Activated effector memory CD4-positive, alpha-beta T cell treated with anti-CD3 and anti-CD28 coated beads, Interleukin-2, amount 50 U/mL, for 16 hours (primary cell): ENCODE measurements around the gene RER1.

ENCODE experiments used
- DNase-seq: peaks from one replicate; pipeline ENCODE4 v3.0.0-alpha.2; 2020

The RER1 gene

GRCh38 chr1:2392686-2393085 lies 1.0 kb downstream of the RER1 start:
- DNase-seq = no peak

GRCh38 chr1:2393471-2393877 lies 1.8 kb downstream of the RER1 start:
- DNase-seq = no peak

DNA sequence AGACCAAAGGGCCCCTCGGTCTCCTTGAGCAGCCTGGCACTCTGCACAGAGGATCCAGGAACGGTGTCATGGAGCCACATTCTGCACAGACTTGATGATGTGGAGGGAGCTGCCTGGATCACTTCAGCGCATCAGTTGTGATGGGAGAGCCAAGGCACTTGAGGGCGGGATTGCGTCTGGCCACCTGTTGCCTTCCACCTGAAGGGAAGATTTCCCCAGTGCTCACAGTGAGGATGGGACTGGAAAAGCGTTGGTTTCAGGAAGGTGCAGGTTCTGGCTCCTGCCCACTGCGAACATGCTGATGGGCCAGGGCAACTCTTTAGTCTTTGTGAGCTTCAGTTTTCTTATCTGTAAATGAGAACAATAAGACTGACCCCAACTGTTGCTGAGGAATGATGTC lies 2.6 kb downstream of the RER1 start:
- DNase-seq = no peak

GRCh38 chr1:2394761-2395160 lies 3.1 kb downstream of the RER1 start:
- DNase-seq = no peak

DNA sequence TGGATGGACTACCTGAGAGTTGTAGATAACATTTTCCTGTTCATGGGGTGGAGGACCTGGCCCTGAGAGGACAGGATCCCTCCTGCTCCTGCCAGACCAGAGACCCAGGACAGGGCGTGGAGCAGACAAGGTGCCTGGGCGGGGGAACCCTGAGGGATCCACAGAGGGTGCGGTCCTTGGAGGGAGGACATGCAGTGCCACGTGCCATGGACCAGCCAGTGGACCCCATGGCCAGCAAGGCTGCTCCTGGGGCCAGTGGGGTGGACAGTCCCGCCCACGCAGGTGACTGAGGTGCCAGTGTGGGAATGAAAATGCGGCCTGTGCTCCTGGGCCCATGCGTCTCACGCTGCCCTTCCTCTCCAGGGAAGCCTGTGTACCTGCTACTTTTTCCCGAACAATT lies 3.6 kb downstream of the RER1 start:
- no peak for DNase-seq

GRCh38 chr1:2396059-2396458 lies 4.4 kb downstream of the RER1 start:
- no peak for DNase-seq

- no peak for DNase-seq
Observed at GRCh38 chr1:2396476-2396875, 4.8 kb downstream of the RER1 start.

- DNase-seq = no peak
Observed at GRCh38 chr1:2397007-2397679, 5.5 kb downstream of the RER1 start.

- DNase-seq = no peak
Observed at GRCh38 chr1:2398871-2399270, 7.2 kb downstream of the RER1 start.

- no peak for DNase-seq
Observed at GRCh38 chr1:2399890-2400575, 8.4 kb downstream of the RER1 start.

DNA sequence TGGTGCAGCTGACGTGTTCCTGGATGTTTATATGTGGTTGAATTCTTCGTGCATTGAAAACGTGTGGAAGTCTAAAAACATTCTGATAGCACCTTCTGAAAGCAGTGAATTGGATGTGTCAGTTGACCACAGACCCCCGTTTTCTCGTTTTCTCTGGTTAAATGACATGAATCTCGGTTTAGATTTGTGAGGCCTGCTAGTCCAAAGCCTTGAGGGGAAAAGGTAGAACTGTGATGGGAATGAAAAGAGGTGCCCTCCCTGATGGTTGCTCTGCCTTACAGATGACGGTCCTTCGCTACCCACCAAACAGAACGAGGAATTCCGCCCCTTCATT lies 8.9 kb downstream of the RER1 start:
- DNase-seq = no peak

GRCh38 chr1:2400950-2401649 lies 9.5 kb downstream of the RER1 start:
- no peak for DNase-seq

DNA sequence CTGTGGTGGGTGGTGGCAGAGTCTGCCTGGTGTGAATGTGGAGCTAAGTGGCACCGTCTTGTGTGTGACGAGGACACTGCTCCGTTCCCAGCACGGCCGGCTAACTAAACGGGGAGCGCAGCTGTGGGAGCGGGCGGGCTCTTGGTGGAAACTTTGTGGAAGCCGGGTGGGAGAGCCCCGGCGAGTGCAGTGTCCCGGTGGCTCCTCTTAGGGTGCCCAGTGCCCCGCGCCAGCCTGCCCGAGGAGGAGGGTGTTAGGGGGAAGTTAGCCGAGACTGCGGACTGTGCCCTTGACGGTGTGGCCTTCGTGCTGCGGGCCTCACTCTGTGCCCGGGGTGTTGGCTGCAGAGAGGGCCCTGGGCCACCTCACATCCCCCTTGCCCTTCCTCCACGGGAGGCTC lies 10.8 kb downstream of the RER1 start:
- DNase-seq = no peak

- no peak for DNase-seq
Observed at GRCh38 chr1:2403273-2403672, 11.6 kb downstream of the RER1 start.

DNA sequence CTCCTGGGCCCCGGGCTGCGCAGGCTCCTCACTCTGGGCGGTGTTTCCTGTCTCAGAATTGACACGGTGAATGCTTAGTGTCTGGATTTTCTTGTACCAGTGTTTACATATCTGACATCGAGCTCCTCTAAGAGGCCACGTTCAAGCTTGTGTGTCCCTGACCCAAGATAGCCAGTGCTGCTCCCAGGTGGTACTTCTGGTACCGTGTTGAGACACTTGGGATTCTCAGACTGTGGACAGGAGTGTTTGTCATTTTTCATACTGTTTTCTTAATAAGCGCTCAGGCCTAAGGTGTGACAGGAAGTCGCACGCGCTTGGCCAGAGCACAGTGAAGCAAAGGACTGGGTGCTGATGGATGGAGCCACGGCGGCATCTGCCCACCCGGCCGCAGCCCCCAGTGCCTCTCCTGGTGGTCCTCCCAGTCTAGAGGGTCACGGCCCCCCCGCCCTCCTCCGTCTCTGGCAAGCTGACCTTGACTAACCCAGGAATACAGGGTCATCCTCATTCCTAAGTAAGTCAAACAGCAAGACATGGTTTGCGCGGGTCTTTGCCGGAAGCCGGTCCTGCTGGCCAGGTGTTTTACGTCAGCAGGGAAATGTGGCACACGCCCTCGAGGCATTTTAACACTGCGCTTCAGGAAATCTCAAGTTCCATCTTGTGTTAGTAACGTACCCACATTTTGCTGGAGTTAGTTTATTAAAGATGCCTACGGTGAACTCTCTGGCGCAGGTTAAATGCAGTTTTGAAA lies 12.7 kb downstream of the RER1 start:
- DNase-seq = no peak

DNA sequence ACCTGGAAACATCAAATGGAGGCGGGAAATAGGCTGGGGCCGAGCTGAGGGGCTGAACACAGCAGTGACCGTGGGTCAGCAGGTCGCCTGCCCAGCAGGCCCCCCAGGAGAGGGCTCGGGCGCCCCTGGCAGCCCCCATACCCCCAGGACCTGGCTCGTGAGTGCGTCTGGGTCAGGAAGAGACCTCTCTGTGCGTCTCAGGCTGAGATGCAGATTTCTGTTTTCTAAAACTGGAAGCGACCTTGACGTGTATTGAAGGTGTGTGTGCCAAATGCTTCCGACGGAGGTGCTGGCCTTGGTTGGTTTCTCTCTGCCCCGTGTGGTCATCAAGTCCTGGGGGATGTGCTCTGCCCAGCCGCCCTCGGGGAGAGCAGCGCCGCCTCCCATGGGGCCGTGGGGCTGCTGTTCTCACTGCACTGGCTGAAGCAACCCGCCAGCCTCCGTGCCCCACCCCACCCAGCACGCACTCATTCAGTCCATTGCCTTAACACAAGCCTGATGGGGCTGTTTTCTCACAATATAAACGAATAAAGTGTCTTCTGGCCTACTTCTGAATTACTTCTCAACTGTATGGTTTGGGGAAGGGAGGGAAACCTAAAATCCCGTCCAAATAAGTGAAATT lies 13.4 kb downstream of the RER1 start:
- DNase-seq = no peak

- DNase-seq = no peak
Observed at GRCh38 chr1:2405588-2406295, 14.1 kb downstream of the RER1 start.

- DNase-seq = no peak
Observed at GRCh38 chr1:2406451-2407041, 14.9 kb downstream of the RER1 start.

DNA sequence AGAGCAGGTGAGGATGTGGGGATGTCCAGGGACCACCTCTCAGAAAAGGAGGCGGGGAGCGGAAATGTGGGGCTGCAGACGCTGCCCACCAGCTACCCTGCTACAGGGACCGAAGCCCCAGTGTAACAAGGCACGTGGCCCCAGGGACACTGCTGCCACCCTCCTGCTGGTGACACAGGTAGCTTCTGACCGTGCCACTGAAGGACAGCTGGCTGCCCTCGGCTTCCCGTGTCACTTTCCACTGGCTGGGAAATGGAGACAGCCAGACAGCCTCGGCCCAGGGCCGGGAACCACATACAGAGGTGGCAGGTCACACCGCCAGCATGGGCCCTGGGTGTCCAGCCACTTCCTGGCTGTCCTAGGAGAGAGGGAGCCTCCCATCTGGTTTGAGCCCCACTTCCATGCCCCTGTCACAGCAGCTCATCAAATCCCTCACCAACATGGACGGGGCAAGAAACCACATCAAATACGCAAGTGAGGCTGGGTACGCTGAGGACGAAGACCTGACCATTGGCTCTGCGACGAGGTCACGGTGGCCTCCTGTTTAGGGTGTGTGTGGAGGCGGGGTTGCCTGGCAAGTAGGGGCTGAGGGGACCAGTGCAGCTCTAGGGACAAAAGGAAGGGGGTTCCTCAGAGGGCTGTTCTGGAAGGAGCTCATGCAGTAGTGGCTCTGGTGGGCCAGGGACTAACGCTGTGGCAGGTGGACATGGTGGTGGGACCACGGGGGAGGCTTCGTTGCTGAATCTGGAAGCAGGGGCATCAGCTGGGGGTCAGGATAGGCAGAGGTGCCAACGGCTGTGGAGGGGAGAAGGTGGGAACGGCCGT lies 15.7 kb downstream of the RER1 start:
- DNase-seq = no peak

DNA sequence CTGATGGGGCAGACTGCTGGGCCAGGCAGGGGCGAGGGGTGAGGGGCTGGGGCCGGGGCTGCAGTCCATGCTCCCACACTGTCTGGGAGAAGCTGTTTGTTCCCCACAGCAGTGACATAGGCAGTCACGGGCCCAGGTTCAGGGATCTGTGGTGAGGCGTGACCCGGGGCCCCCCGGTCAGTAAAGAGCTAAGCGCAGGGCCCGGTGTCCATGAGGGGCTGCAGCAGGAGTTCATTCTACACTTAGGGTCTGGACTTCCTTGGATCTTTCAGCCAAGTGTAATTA lies 16.3 kb downstream of the RER1 start:
- DNase-seq = no peak

DNA sequence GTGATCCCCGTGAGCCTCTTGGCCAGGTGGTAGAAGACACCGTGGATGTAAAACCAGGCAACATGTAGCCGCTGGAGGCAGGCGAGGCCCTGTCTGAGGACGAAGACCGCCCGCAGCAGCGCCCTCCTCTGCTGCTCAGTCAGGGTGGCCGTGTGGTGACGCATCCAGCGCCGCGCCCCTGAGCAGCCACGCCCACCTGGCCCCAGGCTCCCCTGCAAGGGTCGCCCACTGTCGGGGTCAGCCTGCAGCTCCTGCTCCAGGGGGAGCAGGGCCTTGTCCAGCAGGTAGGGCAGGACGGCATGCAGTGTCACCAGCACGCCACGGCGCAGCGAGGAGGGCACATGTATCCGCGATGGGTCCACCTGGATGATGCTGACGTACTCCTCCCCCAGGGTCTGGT lies 16.8 kb downstream of the RER1 start:
- DNase-seq = no peak
